Left lung (tissue), 10 donors: ENCODE measurements around the gene PTGDR2. TPM values are rescaled to one million over a fixed set of nuclear protein-coding genes. Genes with fewer than 3 reads are reported as not detected.
A peak's percentile ranks its signal among the peaks of the same experiment; 100 is the strongest.

Experiments
- ATAC-seq: fragments of 200-7000 bp; cut with Tn5 transposase; one replicate; pipeline ENCODE4 v1.9.1; 2020; ENCODE audit warnings: moderate library complexity
- DNase-seq, 4 donors: peaks; one replicate each; pipeline ENCODE4 v3.0.0-alpha.2; 2013 to 2020
- H3K27ac ChIP-seq, 2 donors: fragments of 200-600 bp; sonication (generic) in 1 of 2; one replicate each; pipeline versions ENCODE4 v1.5.0 to v1.8.0; 2020 to 2021
- H3K27me3 ChIP-seq, 2 donors: fragments of 200-600 bp; sonication (generic) in 1 of 2; one replicate each; pipeline versions ENCODE4 v1.5.0 to v1.8.0; 2020 to 2021
- H3K36me3 ChIP-seq, 2 donors: fragments of 200-600 bp; sonication (generic) in 1 of 2; one replicate each; pipeline versions ENCODE4 v1.5.0 to v1.8.0; 2020 to 2021
- H3K4me1 ChIP-seq, 2 donors: fragments of 200-600 bp; one replicate each; pipeline ENCODE4 v1.8.0; 2021
- H3K4me3 ChIP-seq, 2 donors: fragments of 200-600 bp; sonication (generic) in 1 of 2; one replicate each; pipeline versions ENCODE4 v1.5.0 to v1.8.0; 2020 to 2021; ENCODE audit warnings: mild to moderate bottlenecking in 1 of 2
- H3K9me3 ChIP-seq, 2 donors: fragments of 200-600 bp; sonication (generic) in 1 of 2; one replicate each; pipeline versions ENCODE4 v1.5.0 to v1.8.0; 2020 to 2021
- intact Hi-C, 2 donors: fragments of 100-400 bp; cut with DNase I; formaldehyde crosslinking; loops; one replicate each; pipeline versions ENCODE4 v1.11.2 to v1.14.2; 2022
- polyA plus RNA-seq, 6 donors: library from polyadenylated mRNA; unstranded; fragments of 120-200 nt; gene quantifications; one replicate each; pipeline ENCODE4 v1.2.1, GENCODE V29; 2013; ENCODE audit not compliant: insufficient read length in 6 of 6
- total RNA-seq, 2 donors: library from RNA; stranded (reverse); fragmentation: NEBNext Ultra II Directional; extraction: Animal tissue kit (Norgen Biotek cat#: 25700); gene quantifications; one replicate each; pipeline ENCODE4 v1.2.1, GENCODE V29; 2021
- TF ChIP-seq, protein P1 (sequence below), 2 donors: fragments of 200-600 bp; sonication (generic) in 1 of 2; IDR thresholded peaks; one replicate each; pipeline versions ENCODE4 v1.5.0 to v1.8.0; 2021; ENCODE audit warnings: antibody characterized with exemption in 2 of 2
- donor health status: DM: no; HTN: yes; CAD: no.
- donor health status: DM: no; HTN: no; CAD: no.

The PTGDR2 gene
- total and polyA plus RNA-seq, 8 donors = 0.17 to 0.41 (median 0.21) TPM; not detected in 1

DNA sequence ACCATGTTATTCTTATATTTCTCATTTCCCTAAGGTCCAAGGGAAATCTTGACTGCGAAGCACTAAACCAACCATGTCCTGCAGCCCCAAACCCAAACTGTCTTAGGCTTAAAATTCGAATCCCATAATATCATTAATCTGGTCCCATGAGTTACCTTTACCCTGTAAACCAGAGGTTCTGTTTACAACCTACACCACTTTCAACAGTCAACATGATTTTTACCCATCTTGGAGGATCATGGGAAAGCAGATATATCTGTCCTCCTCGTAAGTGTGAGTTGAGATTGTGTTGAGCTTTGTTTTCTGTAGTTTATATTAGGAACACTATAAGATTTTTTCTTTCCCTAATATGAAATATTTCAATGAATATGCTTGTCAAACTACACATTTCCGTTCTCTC, 44.2 kb upstream of the PTGDR2 start:
- Histone ChIP-seq H3K27me3 (no peaks in the 10 kb centered on the region), H3K9me3 (no peaks in the 10 kb centered on the region), H3K27ac (no peak overlapping the region), H3K36me3 (peaks cover 0 to 88% of the 10 kb centered on the region in 2 donors), H3K4me3 (no peak overlapping the region), H3K4me1 (peaks cover 0 to 15% of the 10 kb centered on the region in 2 donors)
- ATAC-seq (no peak), DNase-seq (no peak)
- intact Hi-C loops = loop anchor here in 1 of 2 donors (5.0 kb wide), 1 partner anchor 63 kb away; no protein-coding TSS in a partner anchor
- TF ChIP-seq, protein P1, sequence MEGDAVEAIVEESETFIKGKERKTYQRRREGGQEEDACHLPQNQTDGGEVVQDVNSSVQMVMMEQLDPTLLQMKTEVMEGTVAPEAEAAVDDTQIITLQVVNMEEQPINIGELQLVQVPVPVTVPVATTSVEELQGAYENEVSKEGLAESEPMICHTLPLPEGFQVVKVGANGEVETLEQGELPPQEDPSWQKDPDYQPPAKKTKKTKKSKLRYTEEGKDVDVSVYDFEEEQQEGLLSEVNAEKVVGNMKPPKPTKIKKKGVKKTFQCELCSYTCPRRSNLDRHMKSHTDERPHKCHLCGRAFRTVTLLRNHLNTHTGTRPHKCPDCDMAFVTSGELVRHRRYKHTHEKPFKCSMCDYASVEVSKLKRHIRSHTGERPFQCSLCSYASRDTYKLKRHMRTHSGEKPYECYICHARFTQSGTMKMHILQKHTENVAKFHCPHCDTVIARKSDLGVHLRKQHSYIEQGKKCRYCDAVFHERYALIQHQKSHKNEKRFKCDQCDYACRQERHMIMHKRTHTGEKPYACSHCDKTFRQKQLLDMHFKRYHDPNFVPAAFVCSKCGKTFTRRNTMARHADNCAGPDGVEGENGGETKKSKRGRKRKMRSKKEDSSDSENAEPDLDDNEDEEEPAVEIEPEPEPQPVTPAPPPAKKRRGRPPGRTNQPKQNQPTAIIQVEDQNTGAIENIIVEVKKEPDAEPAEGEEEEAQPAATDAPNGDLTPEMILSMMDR (IDR thresholded peaks at IDR 0.05) = no peak

DNA sequence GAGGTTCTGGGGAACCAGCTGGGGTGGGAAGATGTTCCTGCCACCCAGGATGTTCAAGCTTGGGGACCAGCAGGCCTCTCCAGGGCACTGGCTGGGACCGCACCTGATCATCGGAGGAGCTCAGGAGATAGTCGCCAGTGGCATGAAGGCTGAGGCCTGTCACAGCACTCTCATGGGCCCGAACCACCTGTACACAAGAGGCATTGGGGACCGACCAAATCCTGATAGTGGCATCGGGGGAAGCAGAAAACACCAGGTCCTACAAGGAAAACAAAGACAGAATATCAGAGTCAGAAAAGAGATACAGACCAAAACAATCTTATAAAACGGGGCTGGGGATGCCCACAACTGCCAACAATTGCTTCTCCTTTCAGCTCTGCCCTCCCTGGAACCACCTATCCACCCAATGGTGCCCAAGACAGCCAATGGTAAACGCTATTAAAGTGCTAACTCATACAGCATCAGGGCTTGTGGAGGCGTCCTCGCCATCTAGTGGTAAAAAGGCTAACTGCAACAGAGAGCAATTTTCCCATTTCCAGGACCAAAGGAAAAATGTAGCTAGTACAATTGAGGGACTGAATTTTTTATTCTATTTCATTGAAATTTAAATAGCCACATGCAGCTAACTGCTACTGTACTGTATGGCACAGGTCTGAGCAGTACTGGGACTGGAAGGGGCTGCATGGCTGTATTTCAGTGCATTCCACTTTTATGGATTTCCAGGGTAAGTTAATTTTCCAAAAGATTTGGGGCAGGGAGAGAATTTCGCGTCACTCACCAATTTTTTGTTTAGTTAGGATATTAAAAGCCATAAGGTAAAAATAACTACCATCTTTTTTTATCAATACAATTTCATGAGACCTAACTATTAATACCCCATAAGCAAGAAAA, 43.5 kb upstream of the PTGDR2 start:
- H3K27me3 ChIP-seq = no peaks in the 10 kb centered on the region
- ATAC-seq (peak; percentile 88), DNase-seq (peak in 1 of 4 donors; percentile 58)
- H3K9me3 ChIP-seq = no peaks in the 10 kb centered on the region
- intact Hi-C loops = loop anchor here in 1 of 2 donors (5.0 kb wide), 1 partner anchor 62 kb away; no protein-coding TSS in a partner anchor
- no peak overlapping the region for H3K4me3 ChIP-seq
- TF ChIP-seq, protein P1 (IDR thresholded peaks at IDR 0.05) = peak; percentile 89 to 97
- peaks cover 0 to 95% of the 10 kb centered on the region in 2 donors for H3K36me3 ChIP-seq
- H3K27ac ChIP-seq = no peak overlapping the region
- H3K4me1 ChIP-seq = peaks cover 0 to 8% of the 10 kb centered on the region in 2 donors

DNA sequence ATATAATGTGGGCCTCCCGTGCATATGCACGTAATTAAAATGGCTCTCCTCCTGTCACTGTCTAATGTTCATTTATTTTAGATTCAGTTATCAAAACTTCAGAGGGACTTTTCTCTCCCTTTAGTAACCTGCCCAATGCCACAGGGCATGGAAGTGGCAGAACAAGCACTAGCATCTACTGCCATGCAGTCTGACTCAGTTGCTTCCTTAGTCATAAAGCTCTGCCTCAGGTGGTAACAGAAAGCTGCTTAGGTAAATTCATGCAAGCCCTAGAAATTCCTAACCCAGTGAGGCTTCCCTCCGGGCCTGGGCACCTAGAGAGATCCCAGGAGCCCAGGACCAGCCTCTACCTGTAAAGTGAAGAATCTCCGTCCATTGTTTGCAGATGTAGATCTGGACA, 41.7 kb upstream of the PTGDR2 start:
- Histone ChIP-seq H3K27me3 (no peaks in the 10 kb centered on the region), H3K9me3 (no peaks in the 10 kb centered on the region), H3K36me3 (peaks cover 0 to 96% of the 10 kb centered on the region in 2 donors), H3K4me3 (no peak overlapping the region), H3K4me1 (no peaks in the 10 kb centered on the region), H3K27ac (no peak overlapping the region)
- intact Hi-C loops = loop anchor here in 1 of 2 donors (5.0 kb wide), 1 partner anchor 60 kb away; no protein-coding TSS in a partner anchor
- DNase-seq = no peak
- TF ChIP-seq, protein P1 (IDR thresholded peaks at IDR 0.05) = no peak
- ATAC-seq = no peak

DNA sequence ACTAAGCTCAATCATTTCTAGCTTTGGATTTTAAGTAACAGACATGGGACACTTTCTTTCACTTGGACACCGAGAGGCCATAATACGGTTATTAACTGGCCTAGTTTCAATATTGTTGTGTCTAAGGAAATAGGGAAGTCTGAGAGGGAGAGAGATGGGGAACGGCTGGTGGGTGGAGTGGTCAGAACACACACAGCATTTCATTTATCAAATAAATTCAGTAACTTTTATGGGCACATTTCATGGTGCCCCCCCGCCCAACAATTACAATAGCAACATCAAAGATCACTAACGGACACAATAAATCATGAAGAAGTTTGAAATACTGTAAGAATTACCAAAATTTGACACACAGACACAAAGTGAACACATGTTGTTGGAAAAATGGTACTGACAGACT, 39.9 kb upstream of the PTGDR2 start:
- Histone ChIP-seq H3K4me3 (no peak overlapping the region), H3K27me3 (no peaks in the 10 kb centered on the region), H3K36me3 (peaks cover 0 to 86% of the 10 kb centered on the region in 2 donors), H3K4me1 (no peaks in the 10 kb centered on the region), H3K9me3 (no peaks in the 10 kb centered on the region), H3K27ac (no peak overlapping the region)
- TF ChIP-seq, protein P1 (IDR thresholded peaks at IDR 0.05) = no peak
- DNase-seq (no peak), ATAC-seq (no peak)
- intact Hi-C loops = loop anchor here in 1 of 2 donors (5.0 kb wide), 1 partner anchor 58 kb away; no protein-coding TSS in a partner anchor

DNA sequence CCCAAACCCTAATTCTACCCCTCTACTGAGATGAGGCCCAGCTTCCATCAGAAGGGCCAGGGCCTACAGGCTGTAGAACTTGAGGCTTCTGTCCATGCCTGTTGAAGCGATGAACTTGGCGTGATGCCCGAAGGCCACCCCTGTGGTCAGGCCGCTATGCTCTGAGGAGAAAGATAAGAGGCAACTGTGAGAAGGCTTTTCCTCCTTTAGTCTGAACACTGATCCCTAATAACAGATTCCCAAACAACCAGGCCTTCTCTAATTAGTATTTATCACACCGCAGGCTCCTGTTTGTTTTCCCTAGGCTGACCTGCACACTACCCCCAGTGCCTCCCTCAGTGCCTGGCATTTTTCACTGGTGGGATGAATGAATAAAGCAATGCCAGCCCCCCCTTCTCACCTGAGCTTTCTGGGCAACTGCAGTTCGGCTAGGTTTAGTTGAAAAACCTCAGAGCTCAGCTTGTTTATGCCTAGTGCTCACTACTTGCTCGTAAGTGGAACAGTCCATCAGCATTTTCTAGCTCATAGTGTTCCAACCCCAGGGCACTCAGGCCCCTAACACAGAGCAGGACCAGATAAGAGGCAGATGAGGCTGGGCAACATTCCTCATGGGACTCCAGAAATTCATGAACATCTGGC, 35.5 kb upstream of the PTGDR2 start:
- DNase-seq (no peak), ATAC-seq (no peak)
- Histone ChIP-seq H3K9me3 (no peaks in the 10 kb centered on the region), H3K36me3 (peaks cover 0 to 56% of the 10 kb centered on the region in 2 donors), H3K27me3 (no peaks in the 10 kb centered on the region), H3K4me3 (no peak overlapping the region), H3K27ac (peak overlapping the region in 1 of 2 donors; percentile 13), H3K4me1 (no peaks in the 10 kb centered on the region)
- TF ChIP-seq, protein P1 (IDR thresholded peaks at IDR 0.05) = no peak
- intact Hi-C loops = no loop called here
